Activated CD4-positive, alpha-beta memory T cell treated with anti-CD3 and anti-CD28 coated beads for 36 hours (primary cell): ENCODE measurements around the gene OPRM1. TPM values are rescaled to one million over a fixed set of nuclear protein-coding genes. Genes with fewer than 3 reads are reported as not detected.
"Not testable (repeated sequence)": the region's sequence is repeated elsewhere in the genome, so short reads cannot be mapped to it uniquely, and the experiment has no call there.

ENCODE experiments used
- CTCF ChIA-PET: fragments of 350-600 bp; sonication (Branson Sonifier 250); formaldehyde crosslinking; loops from one replicate; lab custom pipeline; 2021; ENCODE audit warnings: antibody characterized with exemption, inconsistent platforms; lab: Charles Lee
- POLR2A ChIA-PET: fragments of 350-600 bp; sonication (Branson Sonifier 250); formaldehyde crosslinking; loops from one replicate; lab custom pipeline; 2021; ENCODE audit warnings: antibody characterized with exemption; lab: Charles Lee
- DNase-seq: peaks from one replicate; pipeline ENCODE4 v3.0.0-alpha.2; 2020
- H3K27ac Mint-ChIP-seq: one replicate; pipeline ENCODE4 v1.8.0; 2021; ENCODE audit warnings: mixed read lengths
- H3K27me3 Mint-ChIP-seq: one replicate; pipeline ENCODE4 v1.8.0; 2021; ENCODE audit warnings: mixed read lengths
- H3K36me3 Mint-ChIP-seq: one replicate; pipeline ENCODE4 v1.8.0; 2021; ENCODE audit warnings: mixed read lengths
- H3K4me1 Mint-ChIP-seq: one replicate; pipeline ENCODE4 v1.8.0; 2021; ENCODE audit warnings: low read depth, mixed read lengths
- H3K4me3 Mint-ChIP-seq: one replicate; pipeline ENCODE4 v1.8.0; 2021; ENCODE audit warnings: mild to moderate bottlenecking, mixed read lengths
- H3K9me3 Mint-ChIP-seq: one replicate; pipeline ENCODE4 v1.8.0; 2021; ENCODE audit warnings: mixed read lengths
- intact Hi-C: fragments of 100-400 bp; cut with micrococcal nuclease; formaldehyde crosslinking; loops from one replicate; pipeline ENCODE4 v1.15.1; 2023
- total RNA-seq, 2 experiments: library from RNA; stranded (reverse); gene quantifications; one replicate each; pipeline ENCODE4 v1.2.3, GENCODE V29; 2021

Gene OPRM1
- total RNA-seq, 2 experiments from 2014 or later, result not detected

- CTCF ChIA-PET, result interaction anchor here (1.0 to 5.1 kb wide), 4 partner anchors 8 to 78 kb away, joined by 3 to 28 read pairs (median 6); no protein-coding TSS in a partner anchor
- Mint-ChIP-seq H3K27me3 (no peaks in the 10 kb centered on the region), H3K27ac (no peak overlapping the region), H3K4me1 (peaks cover 76% of the 10 kb centered on the region), H3K9me3 (no peaks in the 10 kb centered on the region), H3K4me3 (no peak overlapping the region), H3K36me3 (no peaks in the 10 kb centered on the region)
- intact Hi-C loops, result loop anchor here (5.0 to 10.0 kb wide), 2 partner anchors 921 to 1251 kb away; partner anchors contain the start of gene FBXO5
- POLR2A ChIA-PET, result interaction anchor here (1.2 to 2.0 kb wide), 3 partner anchors 8 to 12 kb away, joined by 8 to 16 read pairs (median 10); no protein-coding TSS in a partner anchor
- no peak for DNase-seq
Measured at GRCh38 chr6:154233383-154233782, 194.3 kb downstream of the OPRM1 start.

GRCh38 chr6:154234019-154234772 is 195.2 kb downstream of the OPRM1 start:
- intact Hi-C loops, result loop anchor here (5.0 to 10.0 kb wide), 2 partner anchors 921 to 1252 kb away; partner anchors contain the start of gene FBXO5
- ChIA-PET CTCF (interaction anchor here (0.7 to 5.1 kb wide), 4 partner anchors 13 to 43 kb away, joined by 3 to 28 read pairs (median 4); no protein-coding TSS in a partner anchor), POLR2A (interaction anchor here (1.2 kb wide), 1 partner anchor 11 kb away, joined by 10 read pairs; no protein-coding TSS in a partner anchor)
- no peak for DNase-seq
- Mint-ChIP-seq H3K36me3 (no peaks in the 10 kb centered on the region), H3K4me1 (peaks cover 74% of the 10 kb centered on the region), H3K27me3 (no peaks in the 10 kb centered on the region), H3K9me3 (no peaks in the 10 kb centered on the region), H3K4me3 (no peak overlapping the region), H3K27ac (peak overlapping the region; percentile 42)

GRCh38 chr6:154236646-154237301 is 197.7 kb downstream of the OPRM1 start:
- ChIA-PET POLR2A (no interaction called here), CTCF (interaction anchor here (1.7 to 5.1 kb wide), 2 partner anchors 40 to 80 kb away, joined by 6 to 28 read pairs; no protein-coding TSS in a partner anchor)
- Mint-ChIP-seq H3K27me3 (no peaks in the 10 kb centered on the region), H3K4me1 (peaks cover 74% of the 10 kb centered on the region), H3K36me3 (no peaks in the 10 kb centered on the region), H3K27ac (no peak overlapping the region), H3K9me3 (no peaks in the 10 kb centered on the region), H3K4me3 (no peak overlapping the region)
- intact Hi-C loops, result loop anchor here (10.0 kb wide), 1 partner anchor 918 kb away; no protein-coding TSS in a partner anchor
- DNase-seq, result no peak

GRCh38 chr6:154238831-154239230 is 199.8 kb downstream of the OPRM1 start:
- Mint-ChIP-seq H3K9me3 (no peaks in the 10 kb centered on the region), H3K4me3 (no peak overlapping the region), H3K4me1 (peaks cover 76% of the 10 kb centered on the region), H3K27ac (peak overlapping the region; percentile 46), H3K36me3 (peaks cover 12% of the 10 kb centered on the region), H3K27me3 (no peaks in the 10 kb centered on the region)
- POLR2A ChIA-PET, result interaction anchor here (0.8 kb wide), 1 partner anchor 9 kb away, joined by 4 read pairs; no protein-coding TSS in a partner anchor
- intact Hi-C loops, result loop anchor here (1.0 to 10.0 kb wide), 2 partner anchors 8 to 916 kb away; no protein-coding TSS in a partner anchor
- CTCF ChIA-PET, result no interaction called here
- no peak for DNase-seq

- Mint-ChIP-seq H3K27ac (peak overlapping the region; percentile 70), H3K9me3 (no peaks in the 10 kb centered on the region), H3K4me3 (peak overlapping the region; percentile 28), H3K27me3 (no peaks in the 10 kb centered on the region), H3K36me3 (peaks cover 12% of the 10 kb centered on the region), H3K4me1 (peaks cover 76% of the 10 kb centered on the region)
- CTCF ChIA-PET, result no interaction called here
- peak; percentile 56 for DNase-seq
- intact Hi-C loops, result loop anchor here (1.0 to 10.0 kb wide), 2 partner anchors 8 to 915 kb away; no protein-coding TSS in a partner anchor
- POLR2A ChIA-PET, result interaction anchor here (0.8 kb wide), 1 partner anchor 8 kb away, joined by 4 read pairs; no protein-coding TSS in a partner anchor
Measured at GRCh38 chr6:154239392-154239791, 200.4 kb downstream of the OPRM1 start.

- not testable (repeated sequence) for H3K27me3 Mint-ChIP-seq, H3K9me3 Mint-ChIP-seq
- ChIA-PET POLR2A (interaction anchor here (1.1 to 2.5 kb wide), 3 partner anchors 9 to 11 kb away, joined by 3 to 8 read pairs (median 7); no protein-coding TSS in a partner anchor), CTCF (interaction anchor here (0.7 to 2.3 kb wide), 4 partner anchors 8 to 45 kb away, joined by 3 to 11 read pairs (median 6); no protein-coding TSS in a partner anchor)
- H3K36me3 Mint-ChIP-seq, result peaks cover 16% of the 10 kb centered on the region
- intact Hi-C loops, result loop anchor here (1.0 to 10.0 kb wide), 5 partner anchors 9 to 1174 kb away; partner anchors contain the start of gene TFB1M
- H3K4me1 Mint-ChIP-seq, result peaks cover 80% of the 10 kb centered on the region
- H3K4me3 Mint-ChIP-seq, result peak overlapping the region; percentile 49
- peak; percentile 46 for DNase-seq
- H3K27ac Mint-ChIP-seq, result peak overlapping the region; percentile 87
Measured at GRCh38 chr6:154241061-154241460, 202.0 kb downstream of the OPRM1 start.

GRCh38 chr6:154241581-154241980 is 202.5 kb downstream of the OPRM1 start:
- ChIA-PET POLR2A (interaction anchor here (0.6 to 2.5 kb wide), 4 partner anchors 9 to 12 kb away, joined by 3 to 8 read pairs (median 5); no protein-coding TSS in a partner anchor), CTCF (interaction anchor here (0.7 to 2.3 kb wide), 5 partner anchors 9 to 45 kb away, joined by 3 to 11 read pairs (median 4); no protein-coding TSS in a partner anchor)
- Mint-ChIP-seq H3K4me1 (peaks cover 74% of the 10 kb centered on the region), H3K4me3 (peak overlapping the region; percentile 36), H3K27me3 (no peaks in the 10 kb centered on the region), H3K36me3 (peaks cover 16% of the 10 kb centered on the region), H3K27ac (peak overlapping the region; percentile 87), H3K9me3 (no peaks in the 10 kb centered on the region)
- intact Hi-C loops, result loop anchor here (1.0 to 10.0 kb wide), 5 partner anchors 9 to 1173 kb away; partner anchors contain the start of gene TFB1M
- DNase-seq, result no peak

GRCh38 chr6:154242617-154243357 is 203.7 kb downstream of the OPRM1 start:
- DNase-seq, result no peak
- intact Hi-C loops, result loop anchor here (5.0 to 10.0 kb wide), 3 partner anchors 365 to 1172 kb away; partner anchors contain the start of gene TFB1M
- ChIA-PET POLR2A (interaction anchor here (2.5 kb wide), 1 partner anchor 13 kb away, joined by 7 read pairs; no protein-coding TSS in a partner anchor), CTCF (interaction anchor here (0.7 to 2.3 kb wide), 3 partner anchors 10 to 46 kb away, joined by 3 to 11 read pairs (median 9); no protein-coding TSS in a partner anchor)
- Mint-ChIP-seq H3K36me3 (peaks cover 16% of the 10 kb centered on the region), H3K9me3 (no peaks in the 10 kb centered on the region), H3K27me3 (no peaks in the 10 kb centered on the region), H3K27ac (peak overlapping the region; percentile 79), H3K4me1 (peaks cover 70% of the 10 kb centered on the region), H3K4me3 (peak overlapping the region; percentile 15)

- no peak for DNase-seq
- CTCF ChIA-PET, result interaction anchor here (1.0 to 1.8 kb wide), 4 partner anchors 11 to 87 kb away, joined by 3 to 5 read pairs (median 4); no protein-coding TSS in a partner anchor
- Mint-ChIP-seq H3K27me3 (no peaks in the 10 kb centered on the region), H3K27ac (peak overlapping the region; percentile 79), H3K4me1 (peaks cover 74% of the 10 kb centered on the region), H3K4me3 (peak overlapping the region; percentile 87), H3K9me3 (no peaks in the 10 kb centered on the region), H3K36me3 (peaks cover 16% of the 10 kb centered on the region)
- POLR2A ChIA-PET, result interaction anchor here (1.7 to 2.9 kb wide), 2 partner anchors 10 to 12 kb away, joined by 10 to 16 read pairs; no protein-coding TSS in a partner anchor
- intact Hi-C loops, result loop anchor here (5.0 to 10.0 kb wide), 3 partner anchors 363 to 1171 kb away; partner anchors contain the start of gene TFB1M
Measured at GRCh38 chr6:154243793-154244750, 205.0 kb downstream of the OPRM1 start.
